ENCODE data around the gene ANKRD42.

ANKRD42 gene

GRCh38 chr11:83193315-83194280 is at the start of gene ANKRD42:
ANKRD42 (plus strand) TSS chr11:83193712; CDS start chr11:83194671, 959 bp downstream.
- peak; percentile 60 to 68 (median 68) for DNase-seq (ENCODE audit: low read depth in 3 of 3)

- no peak for DNase-seq (ENCODE audit: low read depth in 3 of 3)
These were observed 45.6 kb upstream of the ANKRD42 start for GRCh38 chr11:83147895-83148294.

- DNase-seq (ENCODE audit: low read depth in 3 of 3), result no peak
These were observed 43.1 kb upstream of the ANKRD42 start for GRCh38 chr11:83150450-83150849.

GRCh38 chr11:83151274-83151977 is 42.1 kb upstream of the ANKRD42 start:
- DNase-seq (ENCODE audit: low read depth in 3 of 3), result no peak

- DNase-seq (ENCODE audit: low read depth in 3 of 3), result no peak
These were observed 41.2 kb upstream of the ANKRD42 start for GRCh38 chr11:83152264-83152663.

GRCh38 chr11:83153764-83154163 is 39.7 kb upstream of the ANKRD42 start:
- no peak for DNase-seq (ENCODE audit: low read depth in 3 of 3)

- DNase-seq (ENCODE audit: low read depth in 3 of 3), result peak; percentile 82 to 97 (median 95)
These were observed 37.1 kb upstream of the ANKRD42 start for GRCh38 chr11:83156144-83156995.

GRCh38 chr11:83156996-83157593 is 36.4 kb upstream of the ANKRD42 start, which contains the start of gene PCF11:
PCF11 (plus strand) TSS chr11:83157131; CDS start chr11:83157440, 309 bp downstream.
- DNase-seq (ENCODE audit: low read depth in 3 of 3), result peak in 1 of 3 experiments; percentile 91

GRCh38 chr11:83157594-83158356 is 35.7 kb upstream of the ANKRD42 start:
- peak; percentile 13 to 27 (median 16) for DNase-seq (ENCODE audit: low read depth in 3 of 3)

GRCh38 chr11:83158357-83158786 is 35.1 kb upstream of the ANKRD42 start:
- no peak for DNase-seq (ENCODE audit: low read depth in 3 of 3)

- no peak for DNase-seq (ENCODE audit: low read depth in 3 of 3)
These were observed 34.3 kb upstream of the ANKRD42 start for GRCh38 chr11:83158965-83159901.

- no peak for DNase-seq (ENCODE audit: low read depth in 3 of 3)
These were observed 33.3 kb upstream of the ANKRD42 start for GRCh38 chr11:83159902-83160865.

- DNase-seq (ENCODE audit: low read depth in 3 of 3), result no peak
These were observed 31.8 kb upstream of the ANKRD42 start for GRCh38 chr11:83161610-83162199.

- DNase-seq (ENCODE audit: low read depth in 3 of 3), result no peak
These were observed 31.1 kb upstream of the ANKRD42 start for GRCh38 chr11:83162377-83162776.

- no peak for DNase-seq (ENCODE audit: low read depth in 3 of 3)
These were observed 27.2 kb upstream of the ANKRD42 start for GRCh38 chr11:83166193-83166866.

GRCh38 chr11:83168756-83169155 is 24.8 kb upstream of the ANKRD42 start:
- no peak for DNase-seq (ENCODE audit: low read depth in 3 of 3)

GRCh38 chr11:83170865-83171264 is 22.6 kb upstream of the ANKRD42 start:
- no peak for DNase-seq (ENCODE audit: low read depth in 3 of 3)

All from stimulated activated CD4-positive, alpha-beta T cell treated with anti-CD3 and anti-CD28 coated beads, TNF-alpha, amount 100 ng/mL, for 4 hours (primary cell).